H1 (cell line): ENCODE data around the gene SLC37A1. TPM values are rescaled to one million over a fixed set of nuclear protein-coding genes. Genes with fewer than 3 reads are reported as not detected.

ENCODE experiments used
- CTCF ChIA-PET: fragments of 300-600 bp; sonication (Branson Sonifier 250); formaldehyde crosslinking; loops from one replicate; lab custom pipeline; 2021; ENCODE audit not compliant: partially characterized antibody; lab: Charles Lee
- POLR2A ChIA-PET: fragments of 300-600 bp; sonication (Branson Sonifier 250); formaldehyde crosslinking; loops from one replicate; lab custom pipeline; 2021; ENCODE audit warnings: inconsistent platforms; ENCODE audit not compliant: partially characterized antibody; lab: Charles Lee
- DNase-seq, 2 experiments: peaks; one replicate each; pipeline versions ENCODE4 v3.0.0 to v3.0.0-alpha.2; 2010 to 2022; ENCODE audit warnings: low spot score in 2 of 2, low read depth in 1 of 2, mixed read lengths in 1 of 2
- FAIRE-seq: peaks from 2 replicates; lab custom pipeline; 2011; peaks lifted over from hg19 to GRCh38; lab: Jason Lieb, UNC
- H2AFZ ChIP-seq: 2 replicates; pipeline ENCODE4 v1.8.1; 2012; ENCODE audit warnings: low read length, inconsistent platforms
- H2AK5ac ChIP-seq: 2 replicates; pipeline ENCODE4 v1.6.1; 2013; ENCODE audit warnings: low read depth, low read length
- H2BK120ac ChIP-seq: replicated peaks from 2 replicates; pipeline ENCODE3; 2013; ENCODE audit warnings: low read depth, low read length, inconsistent platforms
- H2BK12ac ChIP-seq: 2 replicates; pipeline ENCODE4 v1.6.1; 2013; ENCODE audit warnings: low read depth, low read length
- H2BK15ac ChIP-seq: 2 replicates; pipeline ENCODE4 v1.6.1; 2013; ENCODE audit warnings: low read length
- H2BK20ac ChIP-seq: 2 replicates; pipeline ENCODE4 v1.6.1; 2013; ENCODE audit warnings: low read length
- H2BK5ac ChIP-seq: 2 replicates; pipeline ENCODE4 v1.6.1; 2013; ENCODE audit warnings: low read depth, low read length
- H3K14ac ChIP-seq: 2 replicates; pipeline ENCODE4 v1.6.1; 2013; ENCODE audit warnings: inconsistent platforms; ENCODE audit not compliant: insufficient read length
- H3K18ac ChIP-seq: 2 replicates; pipeline ENCODE4 v1.6.1; 2013; ENCODE audit warnings: low read length; ENCODE audit errors: extremely low read depth
- H3K23ac ChIP-seq: 2 replicates; pipeline ENCODE4 v1.6.1; 2013; ENCODE audit warnings: inconsistent platforms; ENCODE audit not compliant: insufficient read length
- H3K23me2 ChIP-seq: 2 replicates; pipeline ENCODE4 v1.6.1; 2013; ENCODE audit warnings: low read depth, low read length
- H3K27ac ChIP-seq: 2 replicates; pipeline ENCODE4 v1.6.1; 2011; ENCODE audit warnings: low read depth, low read length, inconsistent platforms
- H3K27me3 ChIP-seq, 4 experiments: replicated peaks in 1 of 4; 1 replicate in 1 of 4; 2 replicates in 3 of 4; pipeline versions ENCODE4 v1.6.1 to v1.8.1; 2011 to 2013; ENCODE audit warnings: low read length in 3 of 4, mild to moderate bottlenecking in 3 of 4, inconsistent platforms in 2 of 4, mixed read lengths in 2 of 4, moderate library complexity in 1 of 4; ENCODE audit not compliant: control insufficient read depth in 3 of 4, insufficient read depth in 3 of 4; ENCODE audit errors: extremely low read depth in 1 of 4
- H3K36me3 ChIP-seq, 4 experiments: 2 replicates each; pipeline versions ENCODE4 v1.6.1 to v1.8.1; 2011 to 2013; ENCODE audit warnings: mild to moderate bottlenecking in 4 of 4, low read length in 3 of 4, moderate library complexity in 2 of 4, control low read depth in 1 of 4, inconsistent platforms in 1 of 4; ENCODE audit not compliant: insufficient read depth in 4 of 4, control insufficient read depth in 2 of 4
- H3K4ac ChIP-seq: replicated peaks from 2 replicates; pipeline ENCODE3; 2013; ENCODE audit warnings: low read length, low read depth, mixed read lengths, inconsistent platforms; ENCODE audit not compliant: insufficient read length
- H3K4me1 ChIP-seq, 4 experiments: replicated peaks in 1 of 4; 1 replicate in 1 of 4; 2 replicates in 3 of 4; pipeline versions ENCODE4 v1.6.1 to v1.8.1; 2011 to 2013; ENCODE audit warnings: low read length in 3 of 4, inconsistent platforms in 2 of 4, mixed read lengths in 1 of 4; ENCODE audit not compliant: insufficient read depth in 4 of 4, control insufficient read depth in 3 of 4
- H3K4me2 ChIP-seq, 2 experiments: 2 replicates each; pipeline versions ENCODE4 v1.6.1 to v1.8.1; 2011 to 2013; ENCODE audit warnings: low read depth in 2 of 2, low read length in 2 of 2, control low read depth in 1 of 2, inconsistent platforms in 1 of 2, mild to moderate bottlenecking in 1 of 2; ENCODE audit not compliant: insufficient read depth in 1 of 2
- H3K4me3 ChIP-seq, 4 experiments: fragments of 200-600, 300-600 bp in 1 of 4; sonication (generic), shearing (Covaris generic), sonication (Bioruptor Twin) in 1 of 4; 2 replicates each; pipeline versions ENCODE4 v1.5.1 to v1.8.1; 2011 to 2016; ENCODE audit warnings: low read length in 4 of 4, low read depth in 3 of 4, control low read depth in 2 of 4, inconsistent platforms in 2 of 4, mild to moderate bottlenecking in 2 of 4, mixed read lengths in 1 of 4, moderate library complexity in 1 of 4; ENCODE audit not compliant: insufficient read depth in 2 of 4; ENCODE audit errors: extremely low read depth in 1 of 4
- H3K56ac ChIP-seq: replicated peaks from 2 replicates; pipeline ENCODE3; 2013; ENCODE audit warnings: low read depth, mild to moderate bottlenecking, mixed read lengths, low read length, inconsistent platforms; ENCODE audit not compliant: insufficient read length
- H3K79me1 ChIP-seq: 2 replicates; pipeline ENCODE4 v1.6.1; 2013; ENCODE audit warnings: low read depth, low read length, control low read depth
- H3K79me2 ChIP-seq, 2 experiments: 2 replicates each; pipeline versions ENCODE4 v1.6.1 to v1.8.1; 2012 to 2013; ENCODE audit warnings: low read length in 2 of 2, mild to moderate bottlenecking in 2 of 2, inconsistent platforms in 1 of 2; ENCODE audit not compliant: insufficient read depth in 2 of 2, control insufficient read depth in 1 of 2
- H3K9ac ChIP-seq, 4 experiments: replicated peaks in 1 of 4; 1 replicate in 1 of 4; 2 replicates in 3 of 4; pipeline versions ENCODE4 v1.6.1 to v1.8.1; 2011 to 2013; ENCODE audit warnings: low read depth in 3 of 4, low read length in 3 of 4, control low read depth in 2 of 4, mild to moderate bottlenecking in 2 of 4, moderate library complexity in 2 of 4, inconsistent platforms in 1 of 4; ENCODE audit errors: extremely low read depth in 1 of 4
- H3K9me3 ChIP-seq, 2 experiments: 2 replicates each; pipeline versions ENCODE4 v1.6.1 to v1.8.1; 2012 to 2013; ENCODE audit warnings: mild to moderate bottlenecking in 2 of 2, moderate library complexity in 2 of 2, control low read depth in 1 of 2, inconsistent platforms in 1 of 2, low read depth in 1 of 2, low read length in 1 of 2, mixed read lengths in 1 of 2; ENCODE audit not compliant: insufficient read depth in 2 of 2
- H4K20me1 ChIP-seq, 2 experiments: replicated peaks in 1 of 2; 2 replicates each; pipeline versions ENCODE3 to v1.8.1; 2011 to 2013; ENCODE audit warnings: inconsistent platforms in 2 of 2, low read length in 2 of 2, mild to moderate bottlenecking in 1 of 2; ENCODE audit not compliant: insufficient read depth in 2 of 2, control insufficient read depth in 1 of 2
- H4K5ac ChIP-seq: 2 replicates; pipeline ENCODE4 v1.6.1; 2013; ENCODE audit warnings: low read length, low read depth, mixed read lengths, inconsistent platforms; ENCODE audit not compliant: insufficient read length
- H4K8ac ChIP-seq: 2 replicates; pipeline ENCODE4 v1.8.0; 2013; ENCODE audit warnings: mild to moderate bottlenecking, moderate library complexity, low read length, inconsistent platforms; ENCODE audit not compliant: insufficient read depth; ENCODE audit errors: extremely low read depth
- H4K91ac ChIP-seq: replicated peaks from 2 replicates; pipeline ENCODE3; 2013; ENCODE audit warnings: low read length, mixed read lengths, inconsistent platforms; ENCODE audit not compliant: insufficient read length
- ASH2L ChIP-seq: fragments of 200-600, 300-600 bp; sonication (generic); IDR thresholded peaks from one replicate; pipeline ENCODE4 v1.7.1; 2017; ENCODE audit warnings: low read length
- EP300 ChIP-seq, 2 experiments: IDR thresholded peaks; 1 replicate in 1 of 2; 2 replicates in 1 of 2; pipeline ENCODE4 v1.6.1; 2011 to 2012; ENCODE audit warnings: low read depth in 2 of 2, low read length in 2 of 2, mild to moderate bottlenecking in 2 of 2, borderline replicate concordance in 1 of 2, inconsistent platforms in 1 of 2, moderate library complexity in 1 of 2
- KDM1A ChIP-seq: fragments of 200-600, 300-600 bp; sonication (generic); IDR thresholded peaks from 2 replicates; pipeline ENCODE4 v1.7.1; 2016; ENCODE audit warnings: mild to moderate bottlenecking, low read length, borderline replicate concordance
- TEAD4 ChIP-seq: IDR thresholded peaks from 2 replicates; pipeline ENCODE4 v1.6.1; 2012; ENCODE audit warnings: low read depth, low read length, inconsistent platforms, mixed read lengths
- YY1 ChIP-seq: IDR thresholded peaks from 2 replicates; pipeline ENCODE4 v1.6.1; 2011; ENCODE audit warnings: low read depth, mild to moderate bottlenecking, low read length
- WGBS, 2 experiments: shearing (Covaris generic) in 1 of 2; methylation state at CpG; one replicate each; pipeline versions ENCODE4 v1.1.6 to v1.1.7; 2013 to 2015; ENCODE audit warnings: low lambda C conversion rate in 2 of 2, mixed read lengths in 2 of 2, inconsistent platforms in 1 of 2, low coverage in 1 of 2, missing lambda C conversion rate in 1 of 2; ENCODE audit not compliant: insufficient replicate concordance in 2 of 2, insufficient coverage in 1 of 2, insufficient read length in 1 of 2; ENCODE audit errors: extremely low coverage in 1 of 2, missing lambda C conversion rate in 1 of 2; 5-methylcytosine and 5-hydroxymethylcytosine counted together
- polyA plus RNA-seq, 7 experiments: library from polyadenylated mRNA; depleted of rRNA in 3 of 7; stranded (reverse) in 5 of 7; unstranded in 2 of 7; fragments of >200 nt in 5 of 7; fragments of 200-250 nt in 2 of 7; gene quantifications; 1 replicate in 5 of 7; 2 replicates in 1 of 7; 4 replicates in 1 of 7; pipeline versions ENCODE4 v1.2.1 to v1.2.3, GENCODE V29; 2011 to 2013; ENCODE audit warnings: missing spikeins in 2 of 7, mixed read lengths in 2 of 7
- total RNA-seq: library from RNA; stranded (reverse); fragmentation: NEBNext Ultra II Directional; extraction: Animal tissue kit (Norgen Biotek cat#: 25700); gene quantifications from 2 replicates; pipeline ENCODE4 v1.2.1, GENCODE V29; 2021

The SLC37A1 gene
- total and polyA plus RNA-seq, 2 of the 8 experiments (the other 6 are each of a cell fraction or from before 2014, with no cell fraction given), result 15.6 to 30.9 TPM

- no peak overlapping the region for H3K4me2 ChIP-seq
- H3K79me1 ChIP-seq, result no peaks in the 10 kb centered on the region; the same call in 1 of the 2 replicates
- no peak overlapping the region for H3K9ac ChIP-seq
- no peak overlapping the region for H3K4ac ChIP-seq
- no peak for FAIRE-seq
- POLR2A ChIA-PET, result no interaction called here
- H2BK5ac ChIP-seq, result no peak overlapping the region
- no peaks in the 10 kb centered on the region; a peak in 1 of 4 replicates for H3K79me2 ChIP-seq
- peaks cover 2 to 5% of the 10 kb centered on the region in 2 experiments for H4K20me1 ChIP-seq
- no peak overlapping the region for H2AK5ac ChIP-seq
- H3K36me3 ChIP-seq, result peaks cover 0 to 6% (median 2%) of the 10 kb centered on the region in 4 experiments; a peak in 4 of 8 replicates
- TF ChIP-seq ASH2L (no peak), EP300 (IDR thresholded peaks at IDR 0.05; ENCODE audit: borderline replicate concordance in 1 of 2, low read depth in 2 of 2, low read length in 2 of 2) (no peak), YY1 (no peak), TEAD4 (no peak), KDM1A (no peak)
- TF ChIP-seq, all 59 proteins: peak for 0
- Histone ChIP-seq H4K8ac (no peak overlapping the region; the same call in 1 of the 2 replicates), H4K5ac (no peak overlapping the region), H4K91ac (no peak overlapping the region), H3K23ac (no peak overlapping the region), H3K27me3 (no peaks in the 10 kb centered on the region), H3K4me3 (no peak overlapping the region), H3K27ac (no peak overlapping the region), H2AFZ (no peak overlapping the region), H3K18ac (no peak overlapping the region), H3K9me3 (no peaks in the 10 kb centered on the region), H3K23me2 (no peaks in the 10 kb centered on the region), H2BK15ac (no peak overlapping the region), H3K4me1 (peaks cover 0 to 7% (median 1%) of the 10 kb centered on the region in 4 experiments; a peak in 1 of 7 replicates), H2BK12ac (no peak overlapping the region), H3K56ac (no peak overlapping the region), H2BK20ac (no peak overlapping the region), H2BK120ac (no peak overlapping the region), H3K14ac (no peak overlapping the region)
- CTCF ChIA-PET, result interaction anchor here (0.6 to 1.1 kb wide), 3 partner anchors 18 to 117 kb away, joined by 3 read pairs; no protein-coding TSS in a partner anchor
- 90% methylated on average over 8 of the region's 8 CpGs; no CpG with 5 or more reads in 1 of the 2 experiments for WGBS, 2 experiments
- DNase-seq, result no peak
Measured at GRCh38 chr21:42531771-42532170, 18.1 kb downstream of the SLC37A1 start.
